Measurements from ENCODE around the gene AKT2.

- TF ChIP-seq CTCF (conservative IDR thresholded peaks at IDR 0.05), result no peak
- no peak for TF ChIP-seq ZFX (IDR thresholded peaks at IDR 0.05)
These were observed 6.0 kb downstream of the AKT2 start for GRCh38 chr19:40279120-40279551.

Measured in C4-2B (cell line).